ENCODE data around the gene ASCL5.

GRCh38 chr1:201155354-201155753 is 28.4 kb upstream of the ASCL5 start:
- TF ChIP-seq CTCF (IDR thresholded peaks at IDR 0.05; ENCODE audit: low read depth, low read length): no peak
- no peak for TF ChIP-seq POLR2A (IDR thresholded peaks at IDR 0.05; ENCODE audit: extremely low read depth, insufficient read length)
- no peak for TF ChIP-seq MAX (IDR thresholded peaks at IDR 0.05; ENCODE audit: low read depth, low read length)
- TF ChIP-seq MYC (IDR thresholded peaks at IDR 0.05; ENCODE audit: low read depth, low read length): no peak

Measured in NB4 (cell line).